SU-DHL-6 (cell line): ENCODE measurements around the gene LRRTM3.

Experiments used
- H2AFZ ChIP-seq: fragments of 200-600 bp; sonication (generic); 2 replicates; pipeline ENCODE4 v1.6.1; 2014; ENCODE audit warnings: low read depth, mild to moderate bottlenecking, moderate library complexity, mixed read lengths, antibody characterized with exemption, low read length; ENCODE audit not compliant: severe bottlenecking
- H3F3A ChIP-seq: fragments of 200-600 bp; shearing (Covaris generic); 2 replicates; pipeline ENCODE4 v1.6.0; 2016; ENCODE audit warnings: antibody characterized with exemption, mild to moderate bottlenecking; ENCODE audit not compliant: insufficient read depth
- H3K27ac ChIP-seq: fragments of 200-600 bp; sonication (generic); 2 replicates; pipeline ENCODE4 v1.5.1; 2016; ENCODE audit warnings: low read depth, mild to moderate bottlenecking, low read length, moderate library complexity, mixed read lengths
- H3K27me3 ChIP-seq: fragments of 200-600 bp; sonication (generic), shearing (Covaris generic); 2 replicates; pipeline ENCODE4 v1.6.0; 2014; ENCODE audit warnings: mild to moderate bottlenecking, low read length
- H3K36me3 ChIP-seq: fragments of 200-600 bp; sonication (generic); 2 replicates; pipeline ENCODE4 v1.6.1; 2014; ENCODE audit warnings: mild to moderate bottlenecking, low read length, mixed read lengths
- H3K4me2 ChIP-seq: fragments of 300-600, 200-600 bp; shearing (Covaris generic), sonication (generic); 2 replicates; pipeline ENCODE4 v1.6.0; 2014; ENCODE audit warnings: low read length, low read depth, mild to moderate bottlenecking; ENCODE audit not compliant: poor library complexity, severe bottlenecking
- H3K4me3 ChIP-seq: fragments of 200-600 bp; sonication (generic); 2 replicates; pipeline ENCODE4 v1.5.1; 2014; ENCODE audit warnings: antibody characterized with exemption, low read length, mild to moderate bottlenecking, mixed read lengths; ENCODE audit not compliant: insufficient read depth, poor library complexity, severe bottlenecking
- H3K79me2 ChIP-seq: fragments of 200-600 bp; sonication (generic); 2 replicates; pipeline ENCODE4 v1.6.1; 2014; ENCODE audit warnings: mild to moderate bottlenecking, low read length, moderate library complexity; ENCODE audit not compliant: insufficient read depth
- H3K9ac ChIP-seq: fragments of 200-600 bp; sonication (generic); 2 replicates; pipeline ENCODE4 v1.7.0; 2014; ENCODE audit warnings: mild to moderate bottlenecking, low read length
- H3K9me2 ChIP-seq: fragments of 200-600 bp; sonication (generic); replicated peaks from 2 replicates; pipeline ENCODE4 v1.6.1; 2014; ENCODE audit warnings: low read length; ENCODE audit not compliant: insufficient read depth
- H3K9me3 ChIP-seq: fragments of 200-600 bp; sonication (generic); 2 replicates; pipeline ENCODE4 v1.6.1; 2014; ENCODE audit warnings: low read length, mixed read lengths; ENCODE audit not compliant: insufficient read depth
- H4K20me1 ChIP-seq: fragments of 200-600 bp; sonication (generic); 2 replicates; pipeline ENCODE4 v1.6.1; 2014; ENCODE audit warnings: low read depth, mild to moderate bottlenecking, antibody characterized with exemption, low read length, moderate library complexity, mixed read lengths
- CTCF ChIP-seq: fragments of 200-600 bp; sonication (generic); IDR thresholded peaks from one replicate; pipeline ENCODE4 v1.5.1; 2017; ENCODE audit warnings: antibody characterized with exemption, mild to moderate bottlenecking, low read length, moderate library complexity; ENCODE audit not compliant: insufficient read depth, poor library complexity, severe bottlenecking
- EZH2phosphoT487 ChIP-seq: fragments of 200-600 bp; sonication (generic), shearing (Covaris generic); conservative IDR thresholded peaks from 2 replicates; pipeline ENCODE4 v1.6.1; 2018; ENCODE audit warnings: mild to moderate bottlenecking, antibody characterized with exemption, low read length, moderate library complexity, mixed read lengths

Gene LRRTM3

DNA sequence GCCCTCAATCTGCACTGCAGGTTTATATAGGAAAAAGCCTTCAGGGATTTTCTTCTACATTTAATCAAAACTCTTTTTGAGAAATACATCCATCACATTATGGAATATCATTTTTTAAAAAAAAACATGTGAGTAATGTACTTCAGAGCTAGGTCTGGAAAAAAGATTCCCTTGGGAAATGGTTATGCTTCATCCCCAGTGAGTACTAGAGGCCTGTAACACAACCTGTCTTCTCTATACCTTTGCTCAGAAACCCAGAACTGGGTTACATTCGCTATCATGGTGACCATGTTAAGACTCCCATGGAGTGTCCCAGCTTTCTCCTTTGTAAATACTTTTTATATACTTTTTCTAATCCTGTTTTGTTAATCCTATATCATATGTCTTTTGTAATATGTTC is 186.9 kb downstream of the LRRTM3 start:
- Histone ChIP-seq H3K4me2 (no peak overlapping the region), H3K36me3 (no peaks in the 10 kb centered on the region), H3K9me2 (no peaks in the 10 kb centered on the region; the same call in 1 of the 2 replicates), H3K4me3 (no peak overlapping the region), H3K79me2 (no peaks in the 10 kb centered on the region), H4K20me1 (no peaks in the 10 kb centered on the region), H3K9ac (no peak overlapping the region), H3K27me3 (no peaks in the 10 kb centered on the region), H3F3A (no peaks in the 10 kb centered on the region), H2AFZ (no peak overlapping the region), H3K9me3 (no peaks in the 10 kb centered on the region), H3K27ac (no peak overlapping the region)
- TF ChIP-seq CTCF (no peak), EZH2phosphoT487 (no peak)

DNA sequence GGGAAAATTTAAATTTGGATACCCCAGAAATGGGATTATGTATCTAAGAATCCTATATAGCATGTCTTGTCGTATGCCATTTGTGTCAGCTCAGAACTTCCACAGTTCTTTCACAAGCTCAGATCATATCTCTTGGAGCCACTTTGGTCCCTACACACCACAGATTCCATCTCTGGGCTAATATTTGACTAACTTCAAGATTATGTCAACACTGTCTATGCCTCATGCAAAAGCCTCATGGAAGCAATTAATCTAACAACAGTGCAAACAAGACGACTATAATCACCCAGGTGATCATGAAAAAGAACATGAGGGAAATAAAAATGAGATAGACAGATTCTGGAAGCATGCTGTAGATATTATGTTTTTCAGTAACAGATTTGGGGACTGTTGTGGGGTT is 189.1 kb downstream of the LRRTM3 start:
- TF ChIP-seq CTCF, result no peak
- no peak for TF ChIP-seq EZH2phosphoT487
- H3K27me3 ChIP-seq, result no peaks in the 10 kb centered on the region
- no peak overlapping the region for H3K27ac ChIP-seq
- H3K4me3 ChIP-seq, result no peak overlapping the region
- H4K20me1 ChIP-seq, result no peaks in the 10 kb centered on the region
- no peaks in the 10 kb centered on the region for H3K79me2 ChIP-seq
- H2AFZ ChIP-seq, result no peak overlapping the region
- no peak overlapping the region for H3K4me2 ChIP-seq
- H3K36me3 ChIP-seq, result no peaks in the 10 kb centered on the region
- no peak overlapping the region for H3K9ac ChIP-seq
- H3F3A ChIP-seq, result no peaks in the 10 kb centered on the region
- no peaks in the 10 kb centered on the region; the same call in 1 of the 2 replicates for H3K9me2 ChIP-seq
- no peaks in the 10 kb centered on the region for H3K9me3 ChIP-seq

DNA sequence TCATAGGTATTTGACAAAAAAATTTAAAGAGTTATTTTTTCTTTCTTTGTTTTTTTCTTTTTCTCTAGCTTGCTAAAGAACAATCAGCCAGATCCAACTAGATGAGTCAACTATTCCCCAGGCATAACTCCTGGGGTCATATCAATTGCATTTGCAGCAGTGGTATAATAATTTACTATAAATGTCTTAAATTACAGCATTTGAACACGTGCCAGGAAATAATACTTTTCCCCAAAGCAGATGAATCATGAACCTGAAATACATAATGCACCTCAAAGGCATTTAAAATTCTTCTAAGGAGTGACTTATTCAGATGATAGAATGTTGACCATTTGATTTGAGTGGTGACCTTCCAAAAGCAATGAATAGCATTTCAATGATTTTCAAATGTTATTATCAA is 190.1 kb downstream of the LRRTM3 start:
- Histone ChIP-seq H3K27me3 (no peaks in the 10 kb centered on the region), H3K36me3 (no peaks in the 10 kb centered on the region), H3K4me2 (no peak overlapping the region), H3K9me2 (no peaks in the 10 kb centered on the region; the same call in 1 of the 2 replicates), H3K79me2 (no peaks in the 10 kb centered on the region), H3K9ac (no peak overlapping the region), H3F3A (no peaks in the 10 kb centered on the region), H2AFZ (no peak overlapping the region), H3K9me3 (no peaks in the 10 kb centered on the region), H4K20me1 (no peaks in the 10 kb centered on the region), H3K4me3 (no peak overlapping the region), H3K27ac (no peak overlapping the region)
- no peak for TF ChIP-seq EZH2phosphoT487
- TF ChIP-seq CTCF, result no peak

DNA sequence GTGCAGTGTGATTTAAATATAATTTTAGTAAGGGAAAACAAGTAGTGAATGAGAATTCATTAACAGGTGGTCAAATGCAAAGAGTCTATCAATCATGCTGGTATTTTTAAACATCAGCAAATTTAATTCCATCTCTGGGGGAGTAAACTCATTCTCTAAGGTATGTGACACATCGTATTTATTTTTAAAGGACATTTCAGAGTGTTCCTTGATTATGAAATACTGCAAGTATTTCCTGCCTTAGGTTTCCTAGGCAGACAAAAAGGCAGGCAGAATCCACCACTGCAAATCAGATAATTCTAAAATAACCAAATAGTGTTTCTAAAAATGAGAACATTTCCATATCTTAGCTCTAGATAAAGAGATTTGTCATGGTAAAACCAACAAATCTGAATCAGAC is 193.8 kb downstream of the LRRTM3 start:
- Histone ChIP-seq H3K36me3 (no peaks in the 10 kb centered on the region), H2AFZ (no peak overlapping the region), H3K9me3 (no peaks in the 10 kb centered on the region), H3K27me3 (no peaks in the 10 kb centered on the region), H3F3A (no peaks in the 10 kb centered on the region), H3K9ac (no peak overlapping the region), H3K27ac (no peak overlapping the region), H3K4me3 (no peak overlapping the region), H3K79me2 (no peaks in the 10 kb centered on the region), H3K4me2 (no peak overlapping the region), H4K20me1 (no peaks in the 10 kb centered on the region), H3K9me2 (no peaks in the 10 kb centered on the region)
- no peak for TF ChIP-seq EZH2phosphoT487
- TF ChIP-seq CTCF, result no peak
